ENCODE results near the gene CCDC183. TPM values are rescaled to one million over a fixed set of nuclear protein-coding genes. Genes with fewer than 3 reads are reported as not detected.

The CCDC183 gene
- total RNA-seq, 2 experiments from 2014 or later: 0.88 to 1.3 TPM

- H3K4me2 ChIP-seq (ENCODE audit: low read length): no peak overlapping the region
- POLR2A ChIA-PET: interaction anchor here (0.6 kb wide), 1 partner anchor 386 kb away, joined by 3 read pairs; no protein-coding TSS in a partner anchor
- TF ChIP-seq EZH2phosphoT487 (IDR thresholded peaks at IDR 0.05; ENCODE audit: borderline replicate concordance, low read depth, low read length) (no peak), CTCF (conservative IDR thresholded peaks at IDR 0.05; ENCODE audit: low read length) (no peak)
These were observed 50.4 kb downstream of the CCDC183 start for GRCh38 chr9:136846376-136847087.

GRCh38 chr9:136847088-136847825 is 51.1 kb downstream of the CCDC183 start:
- ChIA-PET CTCF (ENCODE audit: unreplicated experiment) (interaction anchor here (0.6 kb wide), 1 partner anchor 392 kb away, joined by 3 read pairs; no protein-coding TSS in a partner anchor), POLR2A (interaction anchor here (0.5 to 0.6 kb wide), 5 partner anchors 56 to 797 kb away, joined by 3 to 6 read pairs (median 4); partner anchors contain the start of gene TMEM141)
- intact Hi-C loops (cut with micrococcal nuclease; ENCODE audit: unreplicated experiment): no loop called here
- Histone ChIP-seq H3K36me3 (ENCODE audit: insufficient read depth, low read length) (peaks cover 4% of the 10 kb centered on the region), H2AFZ (ENCODE audit: low read length) (no peak overlapping the region), H3K4me2 (ENCODE audit: low read length) (peak overlapping the region; percentile 74), H3K9me2 (ENCODE audit: insufficient read depth, low read length) (no peaks in the 10 kb centered on the region), H3K4me3 (ENCODE audit: low read depth, low read length, poor library complexity, severe bottlenecking) (peak overlapping the region; percentile 87), H3K79me2 (ENCODE audit: insufficient read depth, low read depth, low read length) (no peaks in the 10 kb centered on the region), H3K9me3 (ENCODE audit: low read length) (no peaks in the 10 kb centered on the region), H4K20me1 (ENCODE audit: insufficient read depth, low read length) (no peaks in the 10 kb centered on the region), H3K4me1 (ENCODE audit: insufficient read depth, low read length, poor library complexity, severe bottlenecking) (peaks cover 26% of the 10 kb centered on the region), H3K27ac (ENCODE audit: low read depth, low read length, poor library complexity, severe bottlenecking) (peak overlapping the region; percentile 55)
- peak; percentile 20 for DNase-seq (ENCODE audit: low spot score)
- BruUV-seq (replicated peaks): no TSS peak
- TF ChIP-seq CTCF (conservative IDR thresholded peaks at IDR 0.05; ENCODE audit: low read length) (no peak), EZH2phosphoT487 (IDR thresholded peaks at IDR 0.05; ENCODE audit: borderline replicate concordance, low read depth, low read length) (no peak)

More at GRCh38 chr9:136846376-136847087, 50.4 kb downstream of the CCDC183 start:
- Histone ChIP-seq H4K20me1 (ENCODE audit: insufficient read depth, low read length) (no peaks in the 10 kb centered on the region), H3K4me1 (ENCODE audit: insufficient read depth, low read length, poor library complexity, severe bottlenecking) (peaks cover 29% of the 10 kb centered on the region), H2AFZ (ENCODE audit: low read length) (no peak overlapping the region), H3K9me3 (ENCODE audit: low read length) (no peaks in the 10 kb centered on the region), H3K9me2 (ENCODE audit: insufficient read depth, low read length) (no peaks in the 10 kb centered on the region), H3K36me3 (ENCODE audit: insufficient read depth, low read length) (peaks cover 4% of the 10 kb centered on the region), H3K4me3 (ENCODE audit: low read depth, low read length, poor library complexity, severe bottlenecking) (no peak overlapping the region), H3K79me2 (ENCODE audit: insufficient read depth, low read depth, low read length) (no peaks in the 10 kb centered on the region), H3K27ac (ENCODE audit: low read depth, low read length, poor library complexity, severe bottlenecking) (no peak overlapping the region)
- intact Hi-C loops (cut with micrococcal nuclease; ENCODE audit: unreplicated experiment): no loop called here
- CTCF ChIA-PET (ENCODE audit: unreplicated experiment): no interaction called here
- no TSS peak for BruUV-seq (replicated peaks)
- no peak for DNase-seq (ENCODE audit: low spot score)

Data from OCI-LY7 (cell line).